ENCODE measurements around the gene SEC14L2.
"Not testable (repeated sequence)": the region's sequence is repeated elsewhere in the genome, so short reads cannot be mapped to it uniquely, and the experiment has no call there.

SEC14L2 gene

DNA sequence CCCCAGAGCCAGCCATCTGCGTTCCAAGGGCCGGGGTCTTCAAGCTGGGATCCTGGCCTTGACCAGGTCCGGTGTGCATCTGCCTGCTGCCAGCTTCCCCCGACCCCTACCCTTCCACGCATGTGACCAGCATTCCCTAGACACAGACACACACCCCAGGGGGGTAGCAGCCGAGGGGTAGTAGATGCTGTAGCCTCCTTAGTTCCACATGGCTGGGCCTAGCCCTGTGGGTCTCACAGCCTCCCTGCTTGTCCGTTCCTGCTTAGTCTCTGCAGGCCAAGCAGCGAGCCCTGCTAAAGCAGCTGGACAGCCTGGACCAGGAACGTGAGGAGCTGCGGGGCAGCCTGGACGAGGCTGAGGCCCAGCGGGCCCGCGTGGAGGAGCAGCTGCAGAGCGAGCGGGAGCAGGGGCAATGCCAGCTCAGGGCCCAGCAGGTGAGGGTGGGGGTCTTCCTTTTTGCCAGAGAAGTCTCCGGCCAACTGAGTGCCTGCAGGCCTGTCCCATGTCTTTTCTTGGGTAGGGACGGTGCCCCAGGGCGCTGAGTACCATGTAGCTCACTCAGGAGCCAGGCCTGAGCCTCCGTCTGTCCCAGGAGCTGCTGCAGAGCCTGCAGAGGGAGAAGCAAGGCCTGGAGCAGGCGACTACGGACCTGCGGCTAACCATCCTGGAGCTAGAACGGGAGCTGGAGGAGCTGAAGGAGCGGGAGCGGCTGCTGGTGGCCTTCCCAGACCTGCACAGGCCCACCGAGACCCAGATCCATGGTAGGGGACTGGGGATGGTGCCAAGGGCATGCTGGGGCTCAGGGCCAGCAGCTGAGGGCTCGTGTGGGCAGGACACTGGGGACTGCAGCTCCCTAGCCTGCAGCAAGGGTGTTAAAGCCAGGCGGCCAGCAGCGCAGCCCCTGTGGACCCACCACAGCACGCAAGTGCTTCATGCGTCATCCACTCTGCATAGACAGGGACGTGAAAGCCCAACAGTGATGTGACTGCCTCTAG lies 23.2 kb upstream of the SEC14L2 start:
- no peak for DNase-seq

DNA sequence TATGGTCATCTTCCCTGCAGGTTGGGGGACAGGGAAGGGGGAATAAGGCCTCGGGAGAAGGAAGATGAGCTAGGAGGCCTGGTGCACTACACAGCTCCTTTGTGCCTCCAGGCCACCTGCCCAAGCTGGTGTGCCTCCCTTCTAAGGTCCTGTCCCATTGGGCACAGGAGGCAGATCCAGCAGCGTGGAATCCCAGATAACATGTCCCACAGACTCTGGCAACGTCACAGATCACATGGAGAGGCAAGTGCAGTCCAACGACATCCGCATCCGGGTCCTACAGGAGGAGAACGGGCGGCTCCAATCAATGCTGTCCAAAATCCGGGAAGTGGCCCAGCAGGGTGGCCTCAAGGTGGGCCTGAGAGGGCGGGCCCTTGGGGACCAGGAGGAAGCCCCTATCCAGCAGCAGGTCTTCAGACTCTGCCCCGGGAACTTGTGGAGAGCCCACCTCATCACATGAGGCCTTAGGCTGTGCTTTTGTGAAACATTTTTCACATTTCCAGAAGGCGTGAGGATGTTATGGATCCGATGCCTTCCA lies 21.4 kb upstream of the SEC14L2 start:
- DNase-seq, result no peak

DNA sequence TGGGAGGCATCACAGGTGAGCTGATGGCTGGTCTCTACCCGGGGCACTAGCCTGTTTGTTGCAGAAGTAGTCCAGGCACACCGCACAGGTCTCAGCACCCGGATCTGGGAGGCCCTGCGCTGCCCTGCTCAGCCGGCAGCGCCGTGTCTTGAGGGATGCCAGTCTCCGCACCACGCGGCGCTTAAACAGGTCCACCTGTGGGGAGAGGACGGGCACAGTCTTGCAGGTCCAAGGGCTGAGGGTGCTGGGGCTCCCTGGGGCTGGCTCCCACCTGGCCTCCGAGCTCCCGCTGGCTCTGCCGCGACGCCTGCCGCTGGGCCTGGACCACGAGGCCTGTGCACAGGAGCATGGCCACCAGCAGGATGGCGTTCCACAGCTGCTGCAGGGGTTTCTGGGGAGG lies 16.8 kb upstream of the SEC14L2 start:
- DNase-seq, result no peak

DNA sequence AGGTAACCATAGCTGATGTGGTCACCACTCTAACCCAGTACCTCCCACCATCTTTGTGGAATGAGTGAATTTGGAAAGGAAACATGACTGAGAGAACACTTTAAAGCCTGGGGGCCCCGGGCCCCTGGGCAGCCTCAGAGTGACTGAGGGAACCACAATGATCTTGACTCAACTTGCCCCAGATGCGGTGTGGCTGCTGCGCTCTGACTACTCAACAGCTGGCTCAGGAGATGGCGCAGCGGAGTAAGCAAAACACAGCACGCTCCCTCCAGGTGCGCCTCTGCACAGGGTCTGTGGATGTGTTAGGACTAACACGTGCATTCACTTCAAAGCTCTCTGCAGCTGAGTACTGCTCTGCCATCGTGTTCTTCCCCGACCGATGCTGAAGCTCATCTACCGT lies 15.6 kb upstream of the SEC14L2 start:
- DNase-seq, result no peak

DNA sequence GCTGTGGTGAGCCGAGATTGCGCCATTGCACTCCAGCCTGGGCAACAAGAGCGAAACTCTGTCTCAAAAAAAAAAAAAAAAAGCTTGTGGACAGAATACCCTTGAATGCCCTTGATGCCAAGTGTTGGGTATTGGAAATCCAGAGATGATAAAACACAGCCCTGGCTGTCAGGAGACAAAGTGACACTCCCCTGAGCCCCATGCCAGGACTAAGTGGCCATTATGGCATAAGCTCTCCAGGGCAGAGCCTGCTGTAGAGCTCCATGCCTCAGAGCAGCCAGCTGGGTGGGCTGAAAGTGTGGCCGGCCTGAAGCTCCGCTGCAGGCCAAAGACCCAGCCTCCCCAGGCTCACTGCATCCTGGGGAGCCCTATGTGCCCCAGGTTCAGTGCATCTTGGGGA lies 14.5 kb upstream of the SEC14L2 start:
- DNase-seq, result no peak

DNA sequence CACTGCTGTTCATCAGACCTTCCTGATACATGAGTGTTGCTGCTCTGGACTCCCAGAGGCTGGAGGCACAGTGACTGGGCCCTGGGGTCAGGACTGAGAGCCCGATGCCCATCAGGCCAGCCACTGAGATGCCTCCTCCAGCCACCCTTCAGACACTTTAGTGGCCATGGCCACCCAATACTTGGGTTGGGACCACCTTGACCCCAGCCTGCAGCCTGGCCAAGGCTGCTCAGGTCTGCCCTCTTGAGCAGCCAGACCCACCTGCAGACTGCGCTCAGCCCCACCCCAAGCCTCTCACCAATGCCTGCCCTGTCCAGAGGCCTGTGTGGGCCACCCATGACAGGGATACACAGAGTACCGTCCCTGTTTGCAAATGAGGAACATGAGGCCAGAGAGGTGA lies 13.8 kb upstream of the SEC14L2 start:
- DNase-seq, result no peak

DNA sequence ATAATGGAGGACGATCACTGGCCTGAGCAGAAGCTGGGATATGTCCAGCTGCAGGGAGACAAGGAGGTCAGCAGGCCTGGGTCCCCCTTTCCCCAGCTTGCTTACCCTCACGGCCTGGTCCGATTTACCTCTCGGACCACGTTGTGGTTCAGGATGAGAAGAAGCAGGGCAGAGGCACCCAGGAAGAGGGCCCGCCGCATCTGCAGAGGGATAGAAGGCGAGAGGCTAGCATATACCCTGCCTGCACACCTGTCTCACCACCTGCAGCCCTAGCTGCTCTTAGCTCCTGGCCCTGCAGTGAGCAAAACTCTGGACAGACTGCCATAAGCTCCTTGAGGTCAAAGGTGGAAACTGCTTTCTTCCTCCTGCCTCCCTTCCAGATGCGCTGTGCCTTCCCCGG lies 10.9 kb upstream of the SEC14L2 start:
- DNase-seq, result no peak

DNA sequence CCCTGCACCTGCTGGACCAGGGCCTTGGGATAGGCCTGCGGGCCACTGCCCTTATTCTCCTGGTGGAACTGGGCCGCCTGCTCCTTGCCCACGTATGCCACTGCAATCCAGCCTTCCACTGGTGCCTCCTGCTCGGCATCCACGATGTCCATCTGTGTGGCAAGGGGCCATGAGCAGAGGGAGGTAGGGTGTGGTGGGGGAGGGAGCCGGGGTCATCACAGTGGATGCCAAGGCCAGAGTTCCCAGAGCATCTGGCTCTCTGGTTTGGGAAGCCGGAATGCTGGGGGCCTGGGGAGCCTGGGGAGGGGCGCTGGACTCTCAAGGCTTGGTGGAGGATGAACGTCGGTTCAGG lies 10.2 kb upstream of the SEC14L2 start:
- no peak for DNase-seq

DNA sequence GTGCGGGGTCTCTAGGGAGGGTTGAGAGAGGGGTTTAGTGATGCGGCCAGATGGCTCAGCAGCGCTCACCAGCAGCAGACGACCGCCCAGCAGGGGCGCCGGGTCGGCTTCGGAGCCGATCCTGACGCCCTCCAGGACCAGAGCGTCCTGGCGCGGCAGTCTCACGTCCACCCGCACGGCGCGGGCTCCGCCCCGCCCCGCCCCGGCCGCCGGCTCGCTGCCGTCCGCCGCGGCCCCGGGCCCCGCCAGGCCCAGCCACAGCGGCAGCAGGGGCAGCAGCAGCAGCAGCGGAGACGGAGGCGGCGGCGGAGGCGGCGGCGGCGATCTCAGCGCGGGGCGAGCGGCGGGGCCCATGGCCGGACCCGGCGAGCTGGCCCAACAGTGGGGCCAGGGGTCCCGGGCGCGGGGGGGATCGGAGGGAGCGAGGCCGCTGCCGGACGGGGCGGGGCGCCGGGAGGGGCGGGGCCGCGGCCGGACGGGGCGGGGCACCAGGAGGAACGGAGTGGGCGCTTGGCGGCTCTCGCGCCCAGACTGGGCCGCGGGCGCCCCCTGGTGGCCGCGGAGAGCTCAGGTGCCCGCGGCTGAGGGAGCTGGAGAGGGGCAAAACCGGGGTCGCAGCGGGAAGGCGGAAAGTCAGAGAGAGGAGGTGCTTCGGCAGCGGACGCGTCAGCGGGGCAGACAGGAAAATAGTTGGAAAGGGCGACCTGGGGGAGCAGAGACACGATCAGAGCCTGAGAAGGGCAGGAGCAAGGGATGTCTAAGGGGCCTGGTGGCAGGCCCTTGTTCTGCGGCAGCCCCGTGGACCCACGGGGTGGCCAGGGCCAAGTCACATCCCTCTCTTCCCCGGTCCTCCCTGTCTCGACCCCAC lies 9.6 kb upstream of the SEC14L2 start, which contains the start of gene RNF215:
Gene RNF215, minus strand, starts transcription at position 452 of the 868 bp plus-strand sequence. Its CDS starts 98 bp downstream, at position 354.
- peak; percentile 82 for DNase-seq

DNA sequence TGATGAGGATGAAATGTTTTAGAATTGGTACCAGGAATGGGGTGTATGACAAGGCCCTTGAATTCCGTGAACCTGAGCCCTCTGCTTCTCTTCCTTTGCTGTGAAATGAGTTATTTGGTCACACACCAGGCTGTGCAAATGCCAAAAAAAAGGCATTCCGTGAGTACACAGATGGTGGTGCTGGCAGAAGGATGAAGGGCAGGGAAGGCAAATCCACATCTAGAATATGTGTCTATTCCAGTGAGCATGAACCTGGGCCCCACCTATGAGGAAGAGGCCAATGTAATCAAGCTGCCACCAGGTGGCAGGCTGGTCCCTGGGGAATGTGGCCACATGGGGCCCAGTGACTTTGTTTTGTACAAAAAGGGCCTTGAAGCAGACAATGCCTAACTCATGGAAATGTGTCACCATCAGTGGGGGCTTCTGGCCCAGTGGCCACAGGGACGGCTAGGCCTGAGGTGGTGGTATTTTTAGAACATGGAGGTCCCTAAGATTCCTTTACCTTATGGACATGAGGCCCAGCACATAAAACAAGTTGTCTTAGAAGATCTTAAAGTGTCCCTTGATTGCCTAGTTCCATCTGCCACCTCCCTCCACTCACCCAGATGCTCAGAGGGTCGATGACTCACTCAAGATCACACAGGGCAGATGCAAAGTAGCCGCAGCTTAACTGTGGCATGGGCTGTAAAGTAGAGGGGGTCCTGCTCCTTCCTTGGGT lies 5.7 kb upstream of the SEC14L2 start:
- DNase-seq, result no peak

DNA sequence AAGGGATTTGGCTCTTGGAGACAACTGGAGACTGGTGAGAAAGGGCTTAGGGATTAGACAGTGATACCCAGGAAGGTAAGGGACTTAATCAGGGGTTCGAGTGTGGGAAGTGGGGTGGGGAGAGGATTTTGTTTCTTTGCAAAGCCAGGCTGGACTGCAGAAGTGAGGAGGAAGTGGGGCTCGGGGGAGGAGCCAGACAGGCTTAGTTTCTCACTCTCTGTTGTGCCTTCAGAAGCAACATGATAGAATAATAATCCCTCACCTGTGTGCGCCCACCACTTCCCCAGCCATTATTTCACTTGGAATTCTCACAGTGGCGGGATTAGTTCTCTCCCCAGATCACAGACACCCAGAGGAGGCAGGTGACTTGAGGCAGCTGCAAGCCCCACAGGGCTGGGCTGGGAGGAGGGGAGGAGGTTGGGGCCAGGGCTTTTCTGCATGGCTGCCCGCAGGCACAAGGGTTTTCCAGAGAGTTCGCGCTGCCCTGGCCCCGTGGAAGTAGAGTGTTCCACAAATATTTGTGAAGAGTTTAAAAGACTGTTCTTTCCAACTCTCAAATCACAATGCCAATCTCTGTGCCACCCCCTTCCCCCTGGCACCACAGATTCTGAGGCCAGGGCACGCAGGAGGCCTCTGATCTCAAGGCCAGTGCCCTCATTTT lies 4.0 kb upstream of the SEC14L2 start:
- peak; percentile 57 for DNase-seq

DNA sequence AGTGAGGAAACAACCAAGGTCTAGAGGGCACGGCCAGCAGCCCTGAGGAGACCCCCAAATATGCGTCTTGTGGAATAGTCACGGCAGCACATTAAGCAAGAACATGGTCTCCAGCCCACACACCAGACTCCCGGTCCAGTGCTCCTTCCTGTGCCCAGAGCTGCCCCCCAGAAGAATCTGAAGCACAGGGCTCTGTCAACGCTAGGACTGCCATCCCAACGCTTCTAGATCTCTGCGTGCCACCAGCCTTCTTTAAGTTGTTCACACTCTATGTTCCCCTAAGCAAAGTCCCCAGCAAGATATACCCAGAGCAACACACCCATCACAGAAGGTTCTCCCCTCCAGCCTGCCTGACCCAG lies 3.5 kb upstream of the SEC14L2 start:
- no peak for DNase-seq

DNA sequence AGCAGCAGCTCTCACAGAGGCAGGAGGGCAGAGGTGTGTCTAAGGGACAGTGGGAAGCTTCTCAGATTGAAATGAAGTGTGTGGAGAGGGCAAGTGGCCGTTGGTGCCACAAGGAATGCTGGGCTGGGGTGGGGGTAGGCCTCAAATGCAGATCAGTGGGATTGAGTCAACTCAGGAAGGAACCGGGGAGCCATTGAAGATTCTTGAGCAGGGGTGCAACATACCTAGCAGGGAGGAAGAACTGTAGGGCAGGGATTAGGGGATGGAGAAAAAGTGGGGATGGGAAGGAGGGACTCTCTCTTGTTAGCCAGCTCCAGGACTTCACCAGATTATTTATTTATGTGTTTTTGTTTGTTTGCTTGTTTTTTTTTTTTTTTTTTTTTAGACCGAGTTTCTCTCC lies 2.9 kb upstream of the SEC14L2 start:
- no peak for DNase-seq

DNA sequence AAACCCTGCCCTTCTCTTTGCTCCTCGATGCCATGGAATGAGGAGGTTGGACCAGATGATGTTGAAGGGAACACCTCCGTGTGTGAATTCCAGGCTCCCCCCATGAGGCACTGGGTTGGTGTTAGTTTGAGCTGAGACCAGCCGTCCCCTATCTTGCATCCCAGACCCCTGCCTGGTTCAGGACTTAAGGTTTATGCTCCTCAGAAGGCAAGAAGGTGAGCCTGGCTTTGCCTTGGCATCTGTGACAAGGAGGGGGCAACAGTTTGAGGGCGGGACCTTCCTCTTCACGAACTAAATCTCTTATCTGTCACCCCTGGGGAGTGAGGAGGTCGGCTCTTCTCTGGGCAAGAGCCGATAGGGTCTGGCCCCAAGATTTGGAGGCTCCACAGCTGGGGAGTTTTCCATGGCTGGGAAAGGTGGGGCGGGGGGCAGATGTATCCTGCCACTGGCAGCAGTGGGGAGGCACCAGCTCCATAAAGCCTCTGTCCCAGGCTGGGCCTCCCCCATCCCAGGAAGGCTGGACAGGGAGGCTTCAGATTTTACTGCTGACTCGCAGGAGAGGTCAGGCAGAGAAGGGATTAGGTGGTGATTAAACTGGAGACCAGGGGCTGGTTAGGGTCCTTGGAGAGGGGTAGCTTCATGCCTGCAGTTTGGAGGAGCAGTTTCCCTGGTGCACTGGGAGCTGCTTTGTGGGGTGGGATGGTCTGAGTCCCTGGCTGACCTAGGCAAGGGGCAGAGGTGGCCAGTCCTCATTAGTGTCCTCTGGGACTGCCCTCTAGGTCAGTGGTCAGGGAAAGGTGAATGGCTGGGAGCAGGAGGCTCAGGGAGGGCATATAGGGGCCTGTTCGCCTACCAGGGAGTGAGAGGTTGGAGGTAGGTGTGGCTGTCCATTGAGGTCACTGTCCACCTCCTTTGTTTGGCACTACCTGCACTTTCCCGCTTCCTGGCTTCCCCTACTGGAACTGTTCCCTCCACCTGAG lies 1.1 kb downstream of the SEC14L2 start:
- no peak for DNase-seq

DNA sequence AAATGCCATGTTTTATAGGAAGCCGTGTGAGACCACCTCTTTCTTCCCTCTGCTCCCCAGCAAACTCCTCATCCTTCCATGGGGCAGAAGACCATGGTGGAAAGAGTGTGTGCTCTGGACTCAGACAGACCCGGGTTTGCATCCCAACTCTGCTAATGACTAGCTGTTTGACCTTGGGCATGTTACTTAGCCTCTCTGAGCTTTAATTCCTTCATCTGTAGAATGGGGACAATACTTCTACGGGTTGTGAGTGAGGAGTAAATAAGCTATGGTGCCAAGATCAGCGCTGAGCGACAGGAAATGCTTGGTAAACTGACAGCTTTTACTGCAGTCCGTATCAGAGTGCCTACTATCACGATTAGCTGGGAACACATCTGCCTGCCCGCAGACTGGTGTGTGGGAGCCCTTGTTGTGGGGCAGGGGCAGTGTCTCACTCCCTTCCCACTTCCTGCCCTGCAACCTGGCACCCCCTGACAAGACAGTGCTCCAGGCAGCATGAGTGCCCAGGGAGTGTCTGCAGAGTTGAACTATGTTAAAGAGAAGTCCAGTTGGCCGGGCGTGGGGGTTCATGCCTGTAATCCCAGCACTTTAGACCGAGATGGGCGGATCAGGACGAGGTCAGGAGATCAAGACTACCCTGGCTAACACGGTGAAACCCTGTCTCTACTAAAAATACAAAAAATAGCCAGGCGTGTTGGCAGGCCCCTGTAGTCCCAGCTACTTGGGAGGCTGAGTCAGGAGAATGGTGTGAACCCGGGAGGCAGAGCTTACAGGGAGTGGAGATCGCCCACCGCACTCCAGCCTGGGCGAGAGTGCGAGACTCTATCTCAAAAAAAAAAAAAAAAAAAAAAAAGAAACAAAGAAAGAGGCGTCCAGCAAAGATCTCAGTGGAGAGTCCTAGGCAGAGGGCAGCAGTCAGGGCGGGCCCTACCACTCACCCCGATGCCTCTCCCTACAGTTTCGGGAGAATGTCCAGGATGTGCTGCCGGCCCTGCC lies 2.2 kb downstream of the SEC14L2 start:
- no peak for DNase-seq

DNA sequence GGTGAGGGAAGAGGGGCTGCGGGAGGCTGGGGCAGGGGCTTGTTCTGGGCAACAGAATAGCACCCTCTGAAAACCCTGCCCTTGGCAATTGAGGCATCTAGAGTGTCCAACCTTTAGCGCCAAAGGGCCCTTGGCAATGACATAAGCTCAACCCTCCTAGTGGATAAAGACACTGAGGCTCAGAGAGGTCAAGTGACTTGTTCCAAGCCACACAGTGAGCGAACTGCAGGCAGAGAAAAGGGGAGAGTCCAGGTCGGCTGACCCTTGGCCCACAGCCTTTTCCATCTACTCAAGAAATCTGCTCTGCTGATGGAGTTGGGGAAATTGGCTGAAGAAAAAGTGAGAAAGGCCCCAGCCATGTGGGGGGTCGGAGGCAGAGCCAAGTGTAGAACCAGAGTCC lies 2.9 kb downstream of the SEC14L2 start:
- DNase-seq, result no peak

DNA sequence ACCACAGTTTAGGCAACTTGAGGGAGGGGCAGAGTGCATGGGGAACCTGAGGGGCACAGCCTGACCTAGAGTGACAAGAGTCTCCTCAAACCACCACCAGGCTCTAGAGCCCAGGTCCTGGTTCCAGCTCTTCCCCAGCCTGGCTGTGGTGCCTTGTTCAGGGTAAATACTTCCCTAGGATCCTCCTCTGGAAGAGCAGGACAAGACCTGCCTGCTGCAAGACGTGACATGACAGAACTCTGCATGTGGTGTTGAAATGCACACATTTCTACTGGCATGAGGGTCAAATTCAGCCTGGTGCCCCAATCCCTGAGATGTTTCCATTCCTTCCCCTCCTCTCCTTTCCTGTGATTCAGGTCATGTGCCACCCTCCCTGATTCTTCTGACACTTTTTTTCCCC lies 3.3 kb downstream of the SEC14L2 start:
- DNase-seq, result no peak

DNA sequence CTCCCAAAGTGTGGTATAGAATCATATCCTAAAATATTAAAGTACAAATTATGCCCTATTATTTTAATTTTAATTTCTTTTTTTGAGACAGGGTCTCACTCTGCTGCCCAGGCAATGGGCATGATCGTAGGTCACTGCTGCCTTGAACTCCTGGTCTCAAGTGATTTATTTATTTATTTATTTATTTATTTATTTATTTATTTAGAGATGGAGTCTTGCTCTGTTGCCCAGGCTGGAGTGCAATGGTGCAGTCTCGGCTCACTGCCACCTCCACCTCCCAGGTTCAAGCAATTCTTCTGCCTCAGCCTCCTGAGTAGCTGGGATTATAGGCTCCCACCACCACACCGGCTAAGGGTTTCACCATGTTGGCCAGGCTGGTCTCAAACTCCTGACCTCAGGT lies 4.2 kb downstream of the SEC14L2 start:
- DNase-seq, result not testable (repeated sequence)

All from right kidney (tissue), 1 donor.